Inferior parietal cortex (tissue), 1 donor: Measurements from ENCODE around the gene NCR3LG1.
"Not testable (repeated sequence)": the region's sequence is repeated elsewhere in the genome, so short reads cannot be mapped to it uniquely, and the experiment has no call there.

Experiments used
- DNase-seq: peaks from one replicate; pipeline ENCODE4 v3.0.0-alpha.2; 2016; ENCODE audit errors: extremely low spot score

Gene NCR3LG1

DNA sequence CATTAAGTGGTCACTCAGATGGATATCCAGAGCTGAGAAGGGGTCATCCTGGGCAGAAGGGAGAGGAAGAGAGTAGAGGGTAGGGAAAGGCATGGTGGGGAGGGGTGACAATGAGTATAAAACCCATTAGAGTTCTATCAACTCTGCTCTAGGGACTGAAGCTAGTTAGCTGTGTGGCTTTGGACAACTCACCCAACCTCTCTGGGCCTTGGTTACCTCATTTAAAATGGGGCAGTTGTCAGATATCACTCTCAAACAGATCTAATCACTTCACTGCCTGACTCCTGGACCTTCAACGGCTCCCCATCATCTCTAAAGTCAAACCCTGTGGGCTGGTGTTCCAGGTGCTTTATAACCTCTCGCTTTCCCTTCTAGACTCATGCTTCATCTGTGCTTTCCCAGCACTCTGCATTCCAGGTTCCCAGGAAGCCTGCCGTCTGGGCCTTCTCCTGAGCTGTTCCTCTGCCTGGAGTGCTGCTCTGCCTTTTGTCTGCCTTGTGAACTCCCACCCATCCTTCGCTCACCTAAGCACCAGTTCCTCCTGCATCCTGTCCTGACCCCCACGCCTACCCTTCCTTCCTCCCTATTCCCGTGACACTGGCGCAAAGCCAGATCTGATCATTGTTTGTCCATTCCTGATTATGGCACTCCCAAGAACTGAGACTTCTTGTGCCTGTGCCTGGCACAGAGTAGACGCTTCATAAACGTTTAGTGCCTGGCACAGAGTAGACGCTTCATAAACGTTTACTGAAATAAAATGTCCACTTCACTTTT lies 59.2 kb downstream of the NCR3LG1 start:
- DNase-seq, result no peak

DNA sequence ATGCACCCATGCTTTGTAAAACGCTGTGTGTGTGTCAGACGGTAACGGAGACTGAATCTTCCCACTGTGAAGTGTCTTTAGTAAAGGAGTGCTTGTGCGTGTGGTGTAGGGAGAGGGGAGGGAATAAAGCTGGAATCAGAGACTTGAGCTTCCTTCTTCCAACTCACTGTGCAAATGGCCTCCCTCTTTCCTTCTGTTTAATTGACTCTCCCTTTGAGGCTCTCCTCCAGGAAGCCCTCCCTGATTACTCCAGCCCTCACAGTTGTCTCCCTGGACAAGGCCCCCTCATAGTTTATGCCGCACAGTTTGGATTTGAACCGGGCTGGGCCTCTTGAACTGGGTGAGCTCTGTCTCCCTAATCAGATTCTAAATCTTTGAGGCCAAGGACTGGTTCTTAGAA lies 59.8 kb downstream of the NCR3LG1 start:
- DNase-seq, result no peak

DNA sequence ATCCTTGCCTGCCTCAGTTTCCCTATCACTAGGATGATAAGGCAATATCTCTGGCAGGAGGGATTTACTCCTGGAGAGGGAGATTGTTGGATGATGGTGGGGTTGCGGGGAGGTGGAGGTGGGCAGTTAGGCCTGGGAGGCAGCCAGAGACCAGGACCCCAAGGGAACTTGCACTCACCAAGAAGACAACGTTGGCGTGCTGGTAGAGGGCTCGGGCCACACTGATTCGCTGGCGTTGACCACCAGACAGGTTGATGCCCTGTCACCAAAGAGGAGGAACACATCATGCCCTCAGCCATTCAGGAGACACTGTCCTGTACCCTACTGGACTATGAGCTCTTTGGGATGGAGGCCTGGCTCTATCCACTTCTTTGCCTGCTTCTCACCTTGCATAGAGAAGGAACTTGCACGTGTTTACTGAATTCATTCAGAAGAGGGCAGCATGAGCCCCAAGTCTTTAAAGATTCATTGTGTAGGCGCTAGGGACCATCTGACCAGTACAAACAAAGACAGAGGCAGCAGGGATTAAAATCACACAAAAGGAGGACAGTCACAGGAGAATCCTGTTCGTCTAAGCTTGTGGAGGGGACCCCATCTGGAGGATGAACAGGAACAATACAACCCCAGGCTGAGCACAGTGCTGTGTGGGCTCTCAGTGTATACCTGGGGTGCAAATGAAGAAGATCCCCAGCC lies 61.0 kb downstream of the NCR3LG1 start:
- DNase-seq, result no peak

DNA sequence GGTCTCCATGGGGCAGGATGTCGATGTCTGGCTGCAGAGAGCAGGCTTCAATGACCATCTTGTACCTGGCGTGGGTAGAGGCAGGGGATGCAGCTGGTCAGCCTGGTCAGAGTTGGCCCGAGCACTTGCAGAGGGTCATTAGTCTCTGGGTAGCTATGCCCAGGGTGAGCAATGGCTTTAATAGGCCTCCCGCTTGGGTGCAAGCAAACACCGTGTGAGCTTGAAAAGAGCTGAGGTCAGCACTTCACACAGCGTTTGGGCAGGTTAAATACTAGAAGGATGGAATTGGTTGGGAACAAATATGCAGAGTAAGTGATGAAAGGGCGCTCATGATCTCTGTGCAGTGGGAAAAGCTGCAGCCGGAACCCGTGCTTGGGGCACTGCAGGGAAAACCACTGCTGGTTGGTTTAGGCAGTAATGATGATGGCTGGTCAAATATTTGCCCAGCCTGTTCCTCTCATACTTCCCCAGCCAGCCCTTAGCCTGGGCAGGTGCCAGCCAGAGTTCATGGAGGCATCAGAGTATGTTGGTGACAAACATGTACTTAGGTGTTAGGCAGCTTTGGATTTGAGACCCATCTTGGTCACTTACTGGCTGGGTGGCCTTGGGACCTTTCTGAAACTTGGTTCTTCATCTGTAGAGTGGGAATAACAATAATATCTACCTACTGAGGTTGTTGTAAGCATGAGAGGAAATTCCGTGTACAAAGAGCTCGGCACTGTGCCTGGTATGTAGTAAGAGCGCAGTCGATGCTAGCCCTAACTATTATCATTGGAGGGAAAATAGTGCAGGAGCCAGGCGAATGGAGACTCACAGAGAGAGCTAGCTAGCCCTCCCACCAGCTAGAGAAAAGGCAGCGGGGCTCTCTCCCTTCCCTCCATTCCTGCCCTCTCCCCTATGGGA lies 62.1 kb downstream of the NCR3LG1 start:
- no peak for DNase-seq

DNA sequence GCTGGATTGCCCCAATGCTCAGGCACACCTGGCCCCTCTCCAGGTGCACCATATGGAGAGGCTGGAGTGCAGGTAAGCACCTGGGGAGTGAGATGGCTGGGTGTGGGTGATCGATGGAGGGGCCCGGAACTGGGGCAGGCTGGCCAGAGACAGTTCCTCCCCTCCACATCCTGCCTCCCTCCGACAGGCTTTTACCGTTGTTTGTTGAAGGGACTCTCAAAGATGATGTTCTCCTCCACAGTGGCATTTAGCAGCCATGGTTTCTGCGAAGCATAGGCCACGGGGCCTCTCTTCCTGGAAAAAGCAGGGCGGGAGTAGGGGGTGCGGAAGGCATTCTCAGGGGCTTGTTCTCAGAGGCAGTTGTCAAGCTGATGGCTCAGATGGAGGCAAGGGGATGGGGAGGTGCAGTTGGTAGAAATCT lies 62.7 kb downstream of the NCR3LG1 start:
- no peak for DNase-seq

DNA sequence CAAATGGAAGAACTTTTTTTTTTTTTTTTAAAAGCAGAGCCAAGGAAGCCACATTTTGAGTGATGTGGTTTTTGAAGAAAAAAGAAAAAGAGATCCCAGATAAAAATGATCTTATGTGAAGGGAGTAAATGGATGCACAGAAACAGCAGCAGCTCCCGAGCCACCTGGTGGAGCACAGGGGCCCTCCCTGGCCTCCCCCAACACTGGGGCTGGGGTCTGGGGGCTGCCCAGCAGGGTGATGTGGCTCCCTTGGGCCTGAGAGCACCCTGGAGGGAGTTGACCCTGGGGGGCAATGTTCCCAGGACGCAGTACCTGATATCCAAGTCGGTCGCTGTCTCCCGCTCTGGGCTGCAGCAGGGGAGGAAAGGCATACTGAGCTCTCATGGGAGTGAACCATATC lies 63.4 kb downstream of the NCR3LG1 start:
- DNase-seq, result no peak

DNA sequence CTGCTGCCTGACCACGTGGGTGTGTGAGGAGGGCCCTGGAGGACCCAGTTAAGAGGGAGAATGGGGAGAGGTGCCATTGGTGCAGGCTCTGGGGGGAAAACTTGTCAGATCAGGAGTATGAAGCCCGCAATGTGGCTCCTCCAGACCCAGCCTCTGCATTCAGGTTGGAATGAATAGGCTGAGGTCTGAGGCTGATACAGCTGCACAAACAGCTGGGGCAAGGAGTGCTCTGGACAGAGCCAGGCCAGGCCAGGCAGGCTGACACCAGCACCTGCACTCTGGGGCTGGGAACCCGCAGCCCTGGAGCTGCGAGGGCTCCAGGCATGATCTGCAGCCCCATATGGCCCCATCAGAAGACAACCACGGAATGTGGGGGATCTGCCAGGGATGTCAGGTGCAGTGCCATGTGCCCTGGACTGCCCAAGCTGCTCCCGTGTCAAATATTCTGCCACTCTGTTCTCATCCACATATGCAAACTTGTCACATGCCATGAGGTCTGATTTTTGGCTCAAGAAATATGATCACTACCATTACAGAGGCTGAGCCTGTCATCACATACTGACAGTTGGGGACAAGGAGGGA lies 64.0 kb downstream of the NCR3LG1 start:
- DNase-seq, result no peak

DNA sequence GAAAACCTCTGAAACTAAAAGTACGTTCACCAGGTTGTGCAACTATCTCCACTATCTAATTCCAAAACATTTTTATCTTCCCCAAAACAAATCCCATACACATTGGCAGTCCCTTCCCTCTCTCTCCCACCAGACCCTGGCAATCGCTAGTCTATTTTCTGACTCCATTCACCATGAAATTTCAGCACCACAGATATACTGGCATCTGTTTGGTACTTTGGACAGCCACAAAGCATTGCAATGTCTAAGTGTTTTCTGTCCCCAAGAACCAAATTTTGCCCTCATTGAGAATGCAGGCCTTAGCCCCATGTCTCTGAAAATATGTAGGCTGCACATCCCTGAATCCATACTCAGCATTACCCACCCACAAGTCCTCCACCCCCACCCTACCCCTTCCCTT lies 64.9 kb downstream of the NCR3LG1 start:
- DNase-seq, result no peak

DNA sequence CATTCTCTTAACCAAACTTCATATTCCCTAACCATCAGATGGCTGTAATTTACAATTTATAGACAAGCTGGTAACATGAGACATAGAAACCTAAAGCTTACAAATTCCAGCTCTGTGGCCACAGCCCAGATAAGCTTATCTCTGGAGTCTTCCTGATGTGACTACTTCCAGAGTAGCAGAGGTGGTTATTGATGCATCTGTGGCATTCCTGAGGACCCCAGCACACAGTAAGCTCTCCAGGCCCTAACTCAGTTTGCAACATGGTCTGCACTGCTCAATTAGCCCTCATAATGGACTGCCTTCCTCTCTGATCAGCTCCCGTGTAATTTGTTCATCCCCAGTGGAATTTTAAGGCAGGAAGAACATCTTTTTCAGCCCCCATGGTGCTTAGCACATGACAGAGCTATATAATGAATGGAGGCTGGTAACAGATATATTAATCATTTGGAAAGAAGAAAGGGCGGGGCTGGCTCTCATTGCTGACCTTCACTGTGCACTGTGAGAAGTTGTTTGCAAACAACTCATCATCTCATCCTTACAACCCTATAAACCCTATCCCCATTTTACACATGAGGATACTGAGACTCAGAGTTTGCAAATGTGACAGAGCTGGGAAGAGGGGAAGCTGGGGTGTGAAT lies 67.0 kb downstream of the NCR3LG1 start:
- DNase-seq, result no peak

DNA sequence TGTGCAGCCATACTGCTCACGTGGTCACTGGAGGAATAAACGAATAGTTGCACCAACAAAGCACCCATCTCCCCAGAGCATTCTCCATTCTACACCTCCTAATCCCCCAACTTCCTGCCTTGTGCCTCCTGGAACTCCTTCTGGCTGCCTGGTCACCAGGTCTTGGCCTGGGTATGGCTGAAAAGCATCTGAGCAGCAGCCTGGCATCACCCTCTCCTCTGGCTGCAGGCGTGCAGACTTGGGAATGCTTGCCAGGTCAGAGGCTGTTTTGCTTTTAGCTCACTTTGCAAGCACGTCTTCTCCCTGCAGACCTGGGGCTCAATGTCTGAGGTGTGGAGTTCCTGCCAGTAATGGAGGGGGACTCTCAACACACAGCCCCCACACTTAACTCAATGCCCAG lies 70.2 kb downstream of the NCR3LG1 start:
- no peak for DNase-seq

DNA sequence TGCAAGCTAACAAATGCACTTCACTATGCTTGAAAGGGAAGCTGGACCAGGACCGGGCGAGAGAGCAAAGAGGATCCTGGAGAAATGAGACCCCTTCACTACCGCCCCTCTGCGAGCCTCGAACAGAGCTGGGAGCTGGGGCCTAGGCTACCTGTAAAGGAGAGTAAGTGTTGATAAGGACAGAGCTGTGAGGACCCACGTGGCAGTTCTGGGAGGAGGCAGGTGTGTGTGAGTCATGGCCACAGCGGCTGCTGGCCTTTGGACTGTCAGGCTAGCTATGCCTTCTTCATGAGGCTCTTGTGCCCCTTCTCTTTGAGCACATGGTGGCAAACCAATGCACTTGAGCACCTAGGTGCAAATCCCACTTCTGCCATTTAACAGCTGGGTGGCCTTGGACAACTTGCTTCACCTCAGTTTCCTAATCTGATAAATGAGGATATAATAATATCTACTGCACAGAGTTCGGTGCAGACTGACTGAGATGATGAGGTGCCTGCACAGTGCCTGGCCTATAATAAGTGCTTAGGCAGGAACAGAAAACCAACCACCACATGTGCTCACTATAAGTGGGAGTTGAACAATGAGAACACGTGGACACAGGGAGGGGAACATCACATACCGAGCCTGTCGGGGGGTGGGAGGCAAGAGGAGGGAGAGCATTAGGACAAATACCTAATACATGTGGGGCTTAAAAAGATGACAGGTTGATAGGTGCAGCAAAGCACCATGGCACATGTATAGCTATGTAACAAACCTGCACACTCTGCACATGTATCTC lies 72.1 kb downstream of the NCR3LG1 start:
- DNase-seq, result no peak

DNA sequence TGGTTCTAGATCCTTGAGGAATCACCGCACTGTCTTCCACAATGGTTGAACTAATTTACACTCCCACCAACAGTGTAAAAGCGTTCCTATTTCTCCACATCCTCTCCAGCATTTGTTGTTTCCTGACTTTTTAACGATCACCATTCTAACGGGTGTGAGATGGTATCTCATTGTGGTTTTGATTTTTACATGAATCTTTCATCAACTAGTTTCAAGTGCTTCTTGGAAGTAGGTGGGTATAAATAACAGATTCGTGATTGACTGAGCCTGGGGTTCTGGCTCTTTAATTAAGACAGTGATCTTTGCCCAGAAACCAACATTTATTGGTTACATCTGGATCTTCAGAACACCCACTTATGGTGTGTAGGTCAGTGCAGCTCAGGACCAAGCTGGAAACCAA lies 74.6 kb downstream of the NCR3LG1 start:
- DNase-seq, result not testable (repeated sequence)
